ENCODE results near the gene SNUPN.

DNA sequence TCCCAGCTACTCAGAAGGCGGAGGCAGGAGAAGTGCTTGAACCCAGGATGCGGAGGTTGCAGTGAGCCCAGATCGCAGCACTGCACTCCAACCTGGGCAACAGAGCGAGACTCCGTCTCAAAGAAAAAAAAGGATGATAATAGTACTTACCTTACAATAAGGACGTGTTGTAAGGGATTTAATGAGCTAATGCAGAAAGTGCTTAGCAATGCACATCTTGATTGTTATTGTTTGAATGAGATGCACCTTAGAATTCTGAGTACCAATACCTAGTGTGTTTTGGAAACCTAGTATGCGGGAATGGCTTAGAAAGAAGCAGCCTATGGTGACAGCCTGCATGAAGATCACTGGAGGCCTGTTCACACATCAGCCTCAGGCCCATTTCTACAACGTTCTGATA lies 19.5 kb downstream of the SNUPN start:
- TF ChIP-seq, protein P1, sequence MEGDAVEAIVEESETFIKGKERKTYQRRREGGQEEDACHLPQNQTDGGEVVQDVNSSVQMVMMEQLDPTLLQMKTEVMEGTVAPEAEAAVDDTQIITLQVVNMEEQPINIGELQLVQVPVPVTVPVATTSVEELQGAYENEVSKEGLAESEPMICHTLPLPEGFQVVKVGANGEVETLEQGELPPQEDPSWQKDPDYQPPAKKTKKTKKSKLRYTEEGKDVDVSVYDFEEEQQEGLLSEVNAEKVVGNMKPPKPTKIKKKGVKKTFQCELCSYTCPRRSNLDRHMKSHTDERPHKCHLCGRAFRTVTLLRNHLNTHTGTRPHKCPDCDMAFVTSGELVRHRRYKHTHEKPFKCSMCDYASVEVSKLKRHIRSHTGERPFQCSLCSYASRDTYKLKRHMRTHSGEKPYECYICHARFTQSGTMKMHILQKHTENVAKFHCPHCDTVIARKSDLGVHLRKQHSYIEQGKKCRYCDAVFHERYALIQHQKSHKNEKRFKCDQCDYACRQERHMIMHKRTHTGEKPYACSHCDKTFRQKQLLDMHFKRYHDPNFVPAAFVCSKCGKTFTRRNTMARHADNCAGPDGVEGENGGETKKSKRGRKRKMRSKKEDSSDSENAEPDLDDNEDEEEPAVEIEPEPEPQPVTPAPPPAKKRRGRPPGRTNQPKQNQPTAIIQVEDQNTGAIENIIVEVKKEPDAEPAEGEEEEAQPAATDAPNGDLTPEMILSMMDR (IDR thresholded peaks at IDR 0.05): no peak
- no peak for TF ChIP-seq POLR2A (IDR thresholded peaks at IDR 0.05)
